Left hindlimb (tissue), 1 donor: ENCODE data around the gene TOR1A.
A peak's percentile ranks its signal among the peaks of the same experiment; 100 is the strongest.
"Not testable (repeated sequence)": the region's sequence is repeated elsewhere in the genome, so short reads cannot be mapped to it uniquely, and the experiment has no call there.

Experiments
- DNase-seq: peaks from one replicate; pipeline ENCODE4 v3.0.0-alpha.2; 2018

Gene TOR1A

GRCh38 chr9:129779560-129780190 is 44.3 kb downstream of the TOR1A start:
- no peak for DNase-seq

GRCh38 chr9:129778469-129778868 is 45.5 kb downstream of the TOR1A start:
- no peak for DNase-seq

- DNase-seq = no peak
Observed at GRCh38 chr9:129777769-129778130, 46.2 kb downstream of the TOR1A start.

- DNase-seq = peak; percentile 95
Observed at GRCh38 chr9:129776938-129777768, 46.8 kb downstream of the TOR1A start.

- no peak for DNase-seq
Observed at GRCh38 chr9:129776566-129776937, 47.4 kb downstream of the TOR1A start.

- DNase-seq = not testable (repeated sequence)
Observed at GRCh38 chr9:129776096-129776495, 47.8 kb downstream of the TOR1A start.

GRCh38 chr9:129775448-129775798 is 48.5 kb downstream of the TOR1A start:
- no peak for DNase-seq

GRCh38 chr9:129774791-129775447 is 49.0 kb downstream of the TOR1A start:
- DNase-seq = no peak

GRCh38 chr9:129773262-129774048 is 50.5 kb downstream of the TOR1A start:
- DNase-seq = no peak

GRCh38 chr9:129770741-129771140 is 53.2 kb downstream of the TOR1A start:
- DNase-seq = no peak

- DNase-seq = no peak
Observed at GRCh38 chr9:129769669-129770068, 54.3 kb downstream of the TOR1A start.

- no peak for DNase-seq
Observed at GRCh38 chr9:129768486-129768885, 55.5 kb downstream of the TOR1A start.

- no peak for DNase-seq
Observed at GRCh38 chr9:129765764-129766317, 58.1 kb downstream of the TOR1A start.

- no peak for DNase-seq
Observed at GRCh38 chr9:129762985-129763926, 60.7 kb downstream of the TOR1A start.
